GM21737 (cell line): ENCODE measurements around the gene LDLRAD1.
"Not testable (repeated sequence)": the region's sequence is repeated elsewhere in the genome, so short reads cannot be mapped to it uniquely, and the experiment has no call there.

Experiments
- ATAC-seq: cut with Tn5 transposase; IDR thresholded peaks from one replicate; pipeline ENCODE4 v1.9.1; 2021; ENCODE audit warnings: mild to moderate bottlenecking, moderate library complexity; ENCODE audit not compliant: unreplicated experiment

LDLRAD1 gene

GRCh38 chr1:54018635-54019034 is 649 bp upstream of the LDLRAD1 start:
- no peak for ATAC-seq

GRCh38 chr1:54016343-54017282 is 1.4 kb downstream of the LDLRAD1 start:
- ATAC-seq, result no peak

- no peak for ATAC-seq
These were observed 3.9 kb downstream of the LDLRAD1 start for GRCh38 chr1:54014009-54014629.

GRCh38 chr1:54013393-54014008 is 4.5 kb downstream of the LDLRAD1 start:
- no peak for ATAC-seq

GRCh38 chr1:54012863-54013262 is 5.1 kb downstream of the LDLRAD1 start:
- no peak for ATAC-seq

- ATAC-seq, result no peak
These were observed 6.0 kb downstream of the LDLRAD1 start for GRCh38 chr1:54012008-54012325.

GRCh38 chr1:54011316-54012007 is 6.5 kb downstream of the LDLRAD1 start:
- no peak for ATAC-seq

- ATAC-seq, result no peak
These were observed 7.4 kb downstream of the LDLRAD1 start for GRCh38 chr1:54010415-54011117.

GRCh38 chr1:54009406-54009805 is 8.6 kb downstream of the LDLRAD1 start:
- no peak for ATAC-seq

- no peak for ATAC-seq
These were observed 9.1 kb downstream of the LDLRAD1 start for GRCh38 chr1:54008876-54009275.

GRCh38 chr1:54007613-54008012 is 10.4 kb downstream of the LDLRAD1 start:
- no peak for ATAC-seq

GRCh38 chr1:54006508-54006907 is 11.5 kb downstream of the LDLRAD1 start:
- ATAC-seq, result no peak

GRCh38 chr1:54004481-54005049 is 13.4 kb downstream of the LDLRAD1 start:
- ATAC-seq, result no peak

GRCh38 chr1:54003750-54004480 is 14.1 kb downstream of the LDLRAD1 start:
- not testable (repeated sequence) for ATAC-seq

GRCh38 chr1:54003249-54003646 is 14.7 kb downstream of the LDLRAD1 start:
- ATAC-seq, result no peak

- ATAC-seq, result no peak
These were observed 15.3 kb downstream of the LDLRAD1 start for GRCh38 chr1:54002544-54003248.

GRCh38 chr1:54001591-54001990 is 16.4 kb downstream of the LDLRAD1 start:
- no peak for ATAC-seq

- ATAC-seq, result no peak
These were observed 18.1 kb downstream of the LDLRAD1 start for GRCh38 chr1:53999920-54000319.

GRCh38 chr1:53998223-53998622 is 19.8 kb downstream of the LDLRAD1 start:
- no peak for ATAC-seq
